ENCODE measurements around the gene BNIPL. TPM values are rescaled to one million over a fixed set of nuclear protein-coding genes. Genes with fewer than 3 reads are reported as not detected.

The BNIPL gene
- total RNA-seq, 1 experiment from 2014 or later: 1.2 TPM

DNA sequence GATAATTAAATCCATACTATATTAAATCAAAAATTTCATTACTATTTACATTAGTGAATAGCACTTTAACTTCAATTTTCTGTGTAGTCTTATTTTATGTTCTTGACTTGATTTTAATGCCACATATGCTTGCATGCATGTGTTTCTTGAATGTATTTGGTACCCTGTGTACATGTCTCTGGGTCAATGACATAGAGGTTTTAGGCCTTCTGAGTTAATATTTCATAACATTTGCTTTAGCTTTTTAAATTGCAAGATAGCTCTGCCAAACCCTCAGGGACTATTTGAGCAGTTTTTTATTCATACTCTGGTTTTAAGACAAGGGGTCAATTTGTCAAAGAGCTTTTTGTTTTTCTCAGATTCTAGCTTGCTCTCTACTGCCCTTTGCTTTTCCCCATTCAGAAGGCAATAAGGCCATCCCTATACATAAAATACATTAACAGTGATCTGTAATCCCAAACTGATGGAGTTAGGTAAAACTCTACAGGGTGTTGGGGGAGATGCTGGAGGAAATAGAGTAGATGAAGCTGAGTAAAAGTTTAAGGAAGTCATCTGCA, 28.8 kb downstream of the BNIPL start:
- Histone ChIP-seq H4K5ac (ENCODE audit: insufficient read length, low read depth, low read length) (no peak overlapping the region), H2AK5ac (ENCODE audit: insufficient read length, low read length) (no peak overlapping the region), H2BK20ac (ENCODE audit: low read depth, low read length, poor library complexity, severe bottlenecking) (no peak overlapping the region), H4K20me1 (ENCODE audit: control insufficient read depth, insufficient read depth, insufficient read length) (no peaks in the 10 kb centered on the region), H2BK12ac (ENCODE audit: insufficient read length, low read depth, low read length) (no peak overlapping the region), H2BK120ac (ENCODE audit: low read depth, low read length, poor library complexity, severe bottlenecking) (no peak overlapping the region), H3K9ac (ENCODE audit: extremely low read depth, insufficient read length, low read length) (no peak overlapping the region), H3K4me2 (ENCODE audit: insufficient read depth, insufficient read length, low read length) (no peak overlapping the region), H3K79me2 (ENCODE audit: insufficient read depth, low read length) (peaks cover 15% of the 10 kb centered on the region; the same call in 1 of the 2 replicates), H3K27me3 (ENCODE audit: insufficient read depth, low read length) (no peaks in the 10 kb centered on the region), H3K4me1 (ENCODE audit: insufficient read depth, low read length) (no peaks in the 10 kb centered on the region), H3K4ac (ENCODE audit: low read depth, low read length) (no peak overlapping the region), H3K23ac (ENCODE audit: insufficient read length, low read depth, low read length) (no peak overlapping the region), H4K8ac (replicated peaks; ENCODE audit: insufficient read length, low read depth, low read length) (no peak overlapping the region), H2BK5ac (ENCODE audit: insufficient read length, low read length) (no peak overlapping the region), H3K9me3 (ENCODE audit: control insufficient read depth, low read depth, low read length) (no peaks in the 10 kb centered on the region), H2AFZ (ENCODE audit: low read length) (no peak overlapping the region), H2BK15ac (ENCODE audit: low read depth, low read length) (no peak overlapping the region), H4K91ac (ENCODE audit: insufficient read length, low read depth, low read length) (no peak overlapping the region), H3K18ac (ENCODE audit: insufficient read length, low read depth, low read length) (no peak overlapping the region), H3K27ac (ENCODE audit: insufficient read length, low read depth, low read length) (no peak overlapping the region), H3K23me2 (ENCODE audit: insufficient read length, low read depth, low read length, poor library complexity, severe bottlenecking) (peaks cover 2% of the 10 kb centered on the region), H3K14ac (ENCODE audit: insufficient read depth, low read length) (no peak overlapping the region), H3K56ac (ENCODE audit: insufficient read length, low read depth, low read length) (no peak overlapping the region), H3K79me1 (ENCODE audit: insufficient read depth, low read depth, low read length, poor library complexity, severe bottlenecking) (no peaks in the 10 kb centered on the region), H3T11ph (ENCODE audit: low read length) (no peak overlapping the region)
- Mint-ChIP-seq H3K4me3 (no peak overlapping the region), H3K27me3 (ENCODE audit: low read depth) (no peaks in the 10 kb centered on the region), H3K4me1 (peaks cover 32 to 35% of the 10 kb centered on the region in 2 experiments), H3K9me3 (no peaks in the 10 kb centered on the region), H3K36me3 (ENCODE audit: insufficient read depth in 1 of 3, low read depth in 3 of 3) (peaks cover 15 to 26% (median 25%) of the 10 kb centered on the region in 3 experiments; a peak in 6 of 7 replicates), H3K27ac (peak overlapping the region in 2 of 3 experiments; percentile 1 to 61; a peak in 2 of 7 replicates)
- no peak for DNase-seq
- TF ChIP-seq CTCF (conservative IDR thresholded peaks at IDR 0.05): no peak

All from H9 (cell line).